CD14-positive monocyte (primary cell): ENCODE measurements around the gene MACF1. TPM values are rescaled to one million over a fixed set of nuclear protein-coding genes. Genes with fewer than 3 reads are reported as not detected.

Source experiments
- DNase-seq, 3 donors: peaks; one replicate each; pipeline ENCODE4 v3.0.0-alpha.2; 2011 to 2022
- H2AFZ ChIP-seq: 2 replicates; pipeline ENCODE4 v1.6.0; 2012; ENCODE audit warnings: mild to moderate bottlenecking, low read depth, low read length, inconsistent platforms; ENCODE audit not compliant: insufficient read depth, poor library complexity, severe bottlenecking
- H3K27ac ChIP-seq, 2 donors: 1 replicate in 1 of 2; 2 replicates in 1 of 2; pipeline ENCODE4 v1.5.1; 2012 to 2013; ENCODE audit warnings: low read length in 2 of 2, control low read depth in 1 of 2, inconsistent platforms in 1 of 2, low read depth in 1 of 2, mild to moderate bottlenecking in 1 of 2
- H3K27me3 ChIP-seq, 2 donors: one replicate each; pipeline versions ENCODE4 v1.6.0 to v1.6.1; 2011 to 2013; ENCODE audit warnings: low read length in 2 of 2; ENCODE audit not compliant: control insufficient read depth in 2 of 2, insufficient read depth in 2 of 2
- H3K36me3 ChIP-seq, 2 donors: replicated peaks in 1 of 2; 1 replicate in 1 of 2; 2 replicates in 1 of 2; pipeline versions ENCODE4 v1.5.1 to v1.6.1; 2012 to 2013; ENCODE audit warnings: low read length in 2 of 2, control low read depth in 1 of 2, inconsistent platforms in 1 of 2, mild to moderate bottlenecking in 1 of 2; ENCODE audit not compliant: insufficient read depth in 2 of 2, control insufficient read depth in 1 of 2
- H3K4me1 ChIP-seq, 2 donors: 1 replicate in 1 of 2; 2 replicates in 1 of 2; pipeline versions ENCODE4 v1.5.1 to v1.6.1; 2012 to 2013; ENCODE audit warnings: low read length in 2 of 2, control low read depth in 1 of 2, inconsistent platforms in 1 of 2, mild to moderate bottlenecking in 1 of 2, moderate library complexity in 1 of 2; ENCODE audit not compliant: insufficient read depth in 2 of 2, control insufficient read depth in 1 of 2
- H3K4me2 ChIP-seq: replicated peaks from 2 replicates; pipeline ENCODE3; 2012; ENCODE audit warnings: low read length, moderate library complexity, mild to moderate bottlenecking; ENCODE audit not compliant: poor library complexity, severe bottlenecking; ENCODE audit errors: extremely low read depth
- H3K4me3 ChIP-seq, 3 experiments: fragments of 200-600 bp in 1 of 3; sonication (generic) in 1 of 3; replicated peaks in 1 of 3; 1 replicate in 2 of 3; 2 replicates in 1 of 3; pipeline ENCODE4 v1.5.1; 2011 to 2013; ENCODE audit warnings: low read length in 3 of 3, mild to moderate bottlenecking in 3 of 3, control low read depth in 2 of 3, low read depth in 2 of 3, inconsistent platforms in 1 of 3, moderate library complexity in 1 of 3
- H3K79me2 ChIP-seq: 2 replicates; pipeline ENCODE4 v1.6.0; 2012; ENCODE audit warnings: mild to moderate bottlenecking, control low read depth, inconsistent platforms, low read length, moderate library complexity; ENCODE audit not compliant: insufficient read depth
- H3K9ac ChIP-seq: 2 replicates; pipeline ENCODE4 v1.6.0; 2017; ENCODE audit warnings: low read length, mild to moderate bottlenecking; ENCODE audit not compliant: insufficient read depth, poor library complexity, severe bottlenecking
- H3K9me3 ChIP-seq, 2 donors: replicated peaks in 1 of 2; 1 replicate in 1 of 2; 2 replicates in 1 of 2; pipeline versions ENCODE4 v1.5.1 to v1.6.1; 2012 to 2013; ENCODE audit warnings: low read length in 2 of 2, control low read depth in 1 of 2; ENCODE audit not compliant: control insufficient read depth in 1 of 2, insufficient read depth in 1 of 2
- H4K20me1 ChIP-seq: 2 replicates; pipeline ENCODE4 v1.6.0; 2012; ENCODE audit warnings: mild to moderate bottlenecking, low read length, control low read depth, moderate library complexity; ENCODE audit not compliant: insufficient read depth
- H3K27ac Mint-ChIP-seq, 7 donors: one replicate each; pipeline ENCODE4 v1.8.0; 2020; ENCODE audit warnings: mild to moderate bottlenecking in 7 of 7, mixed read lengths in 7 of 7, moderate library complexity in 6 of 7, inconsistent platforms in 2 of 7
- H3K27me3 Mint-ChIP-seq, 3 donors: one replicate each; pipeline ENCODE4 v1.8.0; 2021 to 2022; ENCODE audit warnings: low read depth in 3 of 3, mild to moderate bottlenecking in 3 of 3, mixed read lengths in 3 of 3, moderate library complexity in 3 of 3, inconsistent platforms in 1 of 3
- H3K36me3 Mint-ChIP-seq, 2 donors: one replicate each; pipeline ENCODE4 v1.8.0; 2020; ENCODE audit warnings: mixed read lengths in 2 of 2, inconsistent platforms in 1 of 2, mild to moderate bottlenecking in 1 of 2
- H3K4me1 Mint-ChIP-seq: one replicate; pipeline ENCODE4 v1.8.0; 2020; ENCODE audit warnings: mild to moderate bottlenecking, mixed read lengths
- H3K4me3 Mint-ChIP-seq, 2 donors: one replicate each; pipeline ENCODE4 v1.8.0; 2020; ENCODE audit warnings: mild to moderate bottlenecking in 2 of 2, mixed read lengths in 2 of 2, moderate library complexity in 1 of 2
- H3K9me3 Mint-ChIP-seq, 7 donors: one replicate each; pipeline ENCODE4 v1.8.0; 2020 to 2022; ENCODE audit warnings: mixed read lengths in 7 of 7, mild to moderate bottlenecking in 6 of 7, moderate library complexity in 6 of 7, inconsistent platforms in 2 of 7
- WGBS: methylation state at CpG from one replicate; pipeline ENCODE4 v1.1.5; 2013; ENCODE audit warnings: missing lambda C conversion rate; ENCODE audit not compliant: insufficient coverage; 5-methylcytosine and 5-hydroxymethylcytosine counted together
- intact Hi-C, 2 donors: fragments of 100-400 bp; cut with micrococcal nuclease; formaldehyde crosslinking; loops; one replicate each; pipeline versions ENCODE4 v1.15.0 to v1.15.1; 2023
- polyA plus RNA-seq, 3 donors: library from polyadenylated mRNA; depleted of rRNA in 1 of 3; unstranded in 2 of 3; stranded (reverse) in 1 of 3; fragments of 300-500 nt in 2 of 3; fragments of >200 nt in 1 of 3; fragmentation: Illumina TruSeq in 2 of 3; gene quantifications; 1 replicate in 2 of 3; 2 replicates in 1 of 3; pipeline ENCODE4 v1.2.3, GENCODE V29; 2012 to 2021
- TF ChIP-seq, protein P1 (sequence below): fragments of 200-600 bp; IDR thresholded peaks from one replicate; pipeline ENCODE4 v1.8.0; 2022; ENCODE audit warnings: antibody characterized with exemption, mild to moderate bottlenecking

MACF1 gene
- polyA plus RNA-seq, 3 donors: 3.4 to 36.8 (median 4.5) TPM

GRCh38 chr1:39173995-39174380, 30.5 kb upstream of the MACF1 start:
- no peaks in the 10 kb centered on the region for H3K9me3 Mint-ChIP-seq
- no peaks in the 10 kb centered on the region for H3K27me3 ChIP-seq
- no peak overlapping the region for H3K9ac ChIP-seq
- H2AFZ ChIP-seq: no peak overlapping the region
- no peak overlapping the region for H3K27ac ChIP-seq
- peaks cover 0 to 4% (median 0%) of the 10 kb centered on the region in 3 donors for H3K27me3 Mint-ChIP-seq
- no peaks in the 10 kb centered on the region for H3K36me3 Mint-ChIP-seq
- TF ChIP-seq, protein P1, sequence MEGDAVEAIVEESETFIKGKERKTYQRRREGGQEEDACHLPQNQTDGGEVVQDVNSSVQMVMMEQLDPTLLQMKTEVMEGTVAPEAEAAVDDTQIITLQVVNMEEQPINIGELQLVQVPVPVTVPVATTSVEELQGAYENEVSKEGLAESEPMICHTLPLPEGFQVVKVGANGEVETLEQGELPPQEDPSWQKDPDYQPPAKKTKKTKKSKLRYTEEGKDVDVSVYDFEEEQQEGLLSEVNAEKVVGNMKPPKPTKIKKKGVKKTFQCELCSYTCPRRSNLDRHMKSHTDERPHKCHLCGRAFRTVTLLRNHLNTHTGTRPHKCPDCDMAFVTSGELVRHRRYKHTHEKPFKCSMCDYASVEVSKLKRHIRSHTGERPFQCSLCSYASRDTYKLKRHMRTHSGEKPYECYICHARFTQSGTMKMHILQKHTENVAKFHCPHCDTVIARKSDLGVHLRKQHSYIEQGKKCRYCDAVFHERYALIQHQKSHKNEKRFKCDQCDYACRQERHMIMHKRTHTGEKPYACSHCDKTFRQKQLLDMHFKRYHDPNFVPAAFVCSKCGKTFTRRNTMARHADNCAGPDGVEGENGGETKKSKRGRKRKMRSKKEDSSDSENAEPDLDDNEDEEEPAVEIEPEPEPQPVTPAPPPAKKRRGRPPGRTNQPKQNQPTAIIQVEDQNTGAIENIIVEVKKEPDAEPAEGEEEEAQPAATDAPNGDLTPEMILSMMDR: no peak
- H3K4me3 Mint-ChIP-seq: no peak overlapping the region
- H3K4me1 ChIP-seq: no peaks in the 10 kb centered on the region
- H4K20me1 ChIP-seq: peaks cover 10% of the 10 kb centered on the region
- no peak overlapping the region for H3K4me3 ChIP-seq
- no peaks in the 10 kb centered on the region for H3K36me3 ChIP-seq
- WGBS: no CpG with 5 or more reads among the region's 2 CpGs
- H3K4me1 Mint-ChIP-seq: peaks cover 4% of the 10 kb centered on the region
- no peaks in the 10 kb centered on the region for H3K79me2 ChIP-seq
- no peak overlapping the region for H3K4me2 ChIP-seq
- intact Hi-C loops: no loop called here
- no peak for DNase-seq
- no peaks in the 10 kb centered on the region for H3K9me3 ChIP-seq
- no peak overlapping the region for H3K27ac Mint-ChIP-seq

DNA sequence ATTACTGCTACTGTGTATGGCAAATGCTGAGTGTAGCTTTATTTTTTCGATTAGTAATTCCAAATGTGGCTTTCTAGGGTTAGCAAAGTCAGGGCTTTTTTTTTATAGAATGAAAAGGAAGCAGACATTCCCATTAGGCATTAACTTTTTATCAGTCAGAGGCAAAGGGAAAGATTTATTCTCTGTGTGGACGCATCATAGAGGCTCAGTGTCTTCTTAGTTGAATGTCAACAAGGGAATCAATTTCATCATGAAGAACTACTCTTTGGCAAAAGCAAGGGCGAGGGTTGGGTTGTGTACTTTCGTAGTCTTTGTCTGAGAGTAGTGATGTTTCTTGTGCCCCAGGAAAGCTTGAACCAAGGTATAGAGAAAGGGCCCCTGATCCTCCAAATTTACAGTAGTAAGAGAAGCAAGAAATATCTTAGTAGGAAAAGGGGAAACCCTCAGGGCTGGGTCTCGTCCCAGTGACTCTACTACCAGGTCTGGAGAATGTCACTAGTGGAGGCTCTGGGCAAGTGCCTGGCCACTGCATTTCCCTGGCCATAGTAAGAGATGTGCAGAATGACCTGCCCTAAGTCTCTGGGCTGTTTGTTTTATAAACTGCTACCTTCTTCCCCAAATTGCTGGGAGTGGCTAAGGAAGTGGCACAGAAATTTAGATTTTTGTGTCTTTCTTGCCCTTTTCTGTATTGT, 30.0 kb upstream of the MACF1 start:
- no peaks in the 10 kb centered on the region for H3K9me3 ChIP-seq
- no peak overlapping the region for H3K4me3 ChIP-seq
- DNase-seq: no peak
- H3K27ac ChIP-seq: no peak overlapping the region
- no peaks in the 10 kb centered on the region for H3K36me3 ChIP-seq
- TF ChIP-seq, protein P1: no peak
- H3K4me1 ChIP-seq: no peaks in the 10 kb centered on the region
- Mint-ChIP-seq H3K4me3 (no peak overlapping the region), H3K36me3 (no peaks in the 10 kb centered on the region), H3K27ac (no peak overlapping the region), H3K4me1 (peaks cover 4% of the 10 kb centered on the region), H3K27me3 (peaks cover 0 to 4% (median 0%) of the 10 kb centered on the region in 3 donors), H3K9me3 (no peaks in the 10 kb centered on the region)
- peaks cover 10% of the 10 kb centered on the region for H4K20me1 ChIP-seq
- no peaks in the 10 kb centered on the region for H3K79me2 ChIP-seq
- H2AFZ ChIP-seq: no peak overlapping the region
- intact Hi-C loops: loop anchor here in 1 of 2 donors (5.0 kb wide), 1 partner anchor 77 kb away; no protein-coding TSS in a partner anchor
- H3K4me2 ChIP-seq: no peak overlapping the region
- no peak overlapping the region for H3K9ac ChIP-seq
- no peaks in the 10 kb centered on the region for H3K27me3 ChIP-seq
- whole genome bisulfite sequencing: 100% methylated on average over 1 of the region's 5 CpGs
